Left ventricle myocardium inferior (tissue), 1 donor: ENCODE data around the gene JPH3. TPM values are rescaled to one million over a fixed set of nuclear protein-coding genes. Genes with fewer than 3 reads are reported as not detected.

Experiments used
- DNase-seq: peaks from one replicate; pipeline ENCODE4 v3.0.0-alpha.2; 2020
- H3K27ac ChIP-seq: fragments of 200-600 bp; replicated peaks from 2 replicates; pipeline ENCODE4 v1.8.0; 2021
- H3K27me3 ChIP-seq: fragments of 200-600 bp; 2 replicates; pipeline ENCODE4 v1.8.0; 2021; ENCODE audit warnings: low read depth
- H3K36me3 ChIP-seq: fragments of 200-600 bp; 2 replicates; pipeline ENCODE4 v1.8.0; 2021
- H3K4me1 ChIP-seq: fragments of 200-600 bp; 2 replicates; pipeline ENCODE4 v1.8.0; 2021
- H3K4me3 ChIP-seq: fragments of 200-600 bp; 2 replicates; pipeline ENCODE4 v1.8.0; 2021; ENCODE audit warnings: mild to moderate bottlenecking, moderate library complexity
- H3K9me3 ChIP-seq: fragments of 200-600 bp; replicated peaks from 2 replicates; pipeline ENCODE4 v1.8.0; 2021
- CTCF ChIP-seq: fragments of 200-600 bp; IDR thresholded peaks from 2 replicates; pipeline ENCODE4 v1.8.0; 2021; ENCODE audit warnings: antibody characterized with exemption, mild to moderate bottlenecking, borderline replicate concordance
- intact Hi-C: fragments of 100-400 bp; cut with micrococcal nuclease; formaldehyde crosslinking; loops from one replicate; pipeline ENCODE4 v1.11.0; 2022
- total RNA-seq: library from RNA; stranded (reverse); fragmentation: NEBNext Ultra II Directional; extraction: Animal tissue kit (Norgen Biotek cat#: 25700); gene quantifications from one replicate; pipeline ENCODE4 v1.2.1, GENCODE V29; 2021
- donor health status: DM: no; HTN: yes; CAD: no; lungs with severe emphysema.

Gene JPH3
- total RNA-seq, 1 donor from 2014 or later, result 0.14 TPM

DNA sequence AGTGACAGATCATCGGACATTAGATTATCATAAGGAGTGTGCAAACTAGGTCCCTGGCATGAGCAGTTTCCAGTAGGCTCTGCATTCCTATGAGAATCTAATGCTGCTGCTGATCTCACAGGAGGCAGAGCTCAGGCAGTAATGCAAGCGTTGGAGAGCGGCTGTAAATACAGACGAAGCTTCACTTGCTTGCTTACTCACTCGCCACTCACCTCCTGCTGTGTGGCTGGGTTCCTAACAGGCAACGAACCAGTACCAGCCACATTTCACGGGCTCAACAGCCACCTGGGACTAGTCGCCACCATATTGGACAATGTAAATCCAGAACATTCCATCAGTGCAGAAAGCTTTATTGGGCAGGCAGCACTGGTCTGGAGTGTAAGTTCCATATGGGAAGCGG is 7.7 kb downstream of the JPH3 start:
- Histone ChIP-seq H3K9me3 (no peaks in the 10 kb centered on the region), H3K36me3 (no peaks in the 10 kb centered on the region), H3K4me3 (no peak overlapping the region), H3K27ac (no peak overlapping the region), H3K27me3 (peaks cover 79% of the 10 kb centered on the region), H3K4me1 (no peaks in the 10 kb centered on the region)
- intact Hi-C loops, result no loop called here
- TF ChIP-seq CTCF, result no peak
- no peak for DNase-seq

DNA sequence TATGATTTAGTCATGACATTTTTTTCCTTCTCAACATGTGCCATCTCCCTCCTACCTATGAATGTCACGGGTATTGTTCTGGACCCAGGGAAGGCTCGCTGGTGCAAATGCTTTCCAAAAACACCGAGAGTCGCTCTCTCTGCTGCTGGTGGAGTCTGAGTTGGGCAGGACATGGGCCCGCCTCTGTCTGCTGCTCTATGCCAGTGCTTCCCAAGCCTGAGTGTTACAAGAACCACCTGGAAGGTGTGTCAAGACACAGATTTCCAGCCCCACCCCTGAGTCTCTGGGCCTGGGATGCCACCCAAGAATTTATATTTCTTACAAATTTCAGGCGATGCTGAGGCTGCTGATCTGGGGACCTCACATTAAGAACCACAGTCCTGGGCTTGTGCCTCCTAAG is 9.1 kb downstream of the JPH3 start:
- no peaks in the 10 kb centered on the region for H3K4me1 ChIP-seq
- intact Hi-C loops, result no loop called here
- TF ChIP-seq CTCF, result no peak
- no peaks in the 10 kb centered on the region for H3K36me3 ChIP-seq
- no peak for DNase-seq
- H3K9me3 ChIP-seq, result no peaks in the 10 kb centered on the region
- H3K27ac ChIP-seq, result no peak overlapping the region
- no peak overlapping the region for H3K4me3 ChIP-seq
- H3K27me3 ChIP-seq, result peaks cover 75% of the 10 kb centered on the region

- no peak for DNase-seq
- no peak overlapping the region for H3K27ac ChIP-seq
- H3K4me3 ChIP-seq, result no peak overlapping the region
- intact Hi-C loops, result no loop called here
- no peaks in the 10 kb centered on the region for H3K9me3 ChIP-seq
- peaks cover 75% of the 10 kb centered on the region for H3K27me3 ChIP-seq
- H3K4me1 ChIP-seq, result no peaks in the 10 kb centered on the region
- TF ChIP-seq CTCF, result no peak
- no peaks in the 10 kb centered on the region for H3K36me3 ChIP-seq
These were observed 11.7 kb downstream of the JPH3 start for GRCh38 chr16:87613961-87614360.

- Histone ChIP-seq H3K27me3 (peaks cover 75% of the 10 kb centered on the region), H3K27ac (no peak overlapping the region), H3K36me3 (no peaks in the 10 kb centered on the region), H3K4me1 (no peaks in the 10 kb centered on the region), H3K4me3 (no peak overlapping the region), H3K9me3 (no peaks in the 10 kb centered on the region)
- no peak for DNase-seq
- intact Hi-C loops, result no loop called here
- TF ChIP-seq CTCF, result no peak
These were observed 13.3 kb downstream of the JPH3 start for GRCh38 chr16:87615621-87616041.

- TF ChIP-seq CTCF, result no peak
- H3K27me3 ChIP-seq, result peaks cover 75% of the 10 kb centered on the region
- intact Hi-C loops, result no loop called here
These were observed 14.2 kb downstream of the JPH3 start for GRCh38 chr16:87616556-87616955.

GRCh38 chr16:87618216-87618615 is 15.9 kb downstream of the JPH3 start:
- Histone ChIP-seq H3K27me3 (peaks cover 83% of the 10 kb centered on the region), H3K36me3 (no peaks in the 10 kb centered on the region), H3K9me3 (no peaks in the 10 kb centered on the region), H3K27ac (no peak overlapping the region), H3K4me3 (no peak overlapping the region), H3K4me1 (no peaks in the 10 kb centered on the region)
- DNase-seq, result no peak
- TF ChIP-seq CTCF, result no peak
- intact Hi-C loops, result no loop called here

More at GRCh38 chr16:87616556-87616955, 14.2 kb downstream of the JPH3 start:
- H3K4me3 ChIP-seq, result no peak overlapping the region
- no peak for DNase-seq
- H3K4me1 ChIP-seq, result no peaks in the 10 kb centered on the region
- H3K9me3 ChIP-seq, result no peaks in the 10 kb centered on the region
- no peak overlapping the region for H3K27ac ChIP-seq
- no peaks in the 10 kb centered on the region for H3K36me3 ChIP-seq
